ENCODE results near the gene TAOK3. TPM values are rescaled to one million over a fixed set of nuclear protein-coding genes. Genes with fewer than 3 reads are reported as not detected.

TAOK3 gene
- total and polyA plus RNA-seq, 9 of the 15 experiments (the other 6 are each of a cell fraction or from before 2014, with no cell fraction given), result 24.3 to 83.5 (median 47.1) TPM

GRCh38 chr12:118312578-118312977 is 60.1 kb downstream of the TAOK3 start:
- no peak overlapping the region for H3K4me2 ChIP-seq (ENCODE audit: insufficient read depth, low read length)
- no TSS peak for BruUV-seq (replicated peaks)
- FAIRE-seq (no peak), ATAC-seq (no peak), DNase-seq (ENCODE audit: extremely low read depth in 1 of 4, low spot score in 3 of 4) (no peak)
- intact Hi-C loops (cut with micrococcal nuclease) (no loop called here), in situ Hi-C loops (cut with MboI) (no loop called here)
- H3K4me1 ChIP-seq (replicated peaks in 1 of 2; ENCODE audit: control insufficient read depth in 2 of 2, insufficient read depth in 2 of 2, low read length in 2 of 2), result peaks cover 3 to 6% of the 10 kb centered on the region in 2 experiments; a peak in 4 of 5 replicates
- H3K9me3 ChIP-seq (replicated peaks; ENCODE audit: control insufficient read depth, insufficient read depth, low read depth, low read length), result no peaks in the 10 kb centered on the region
- H3K9ac ChIP-seq (ENCODE audit: insufficient read depth in 1 of 2, low read depth in 2 of 2, low read length in 2 of 2), result no peak overlapping the region
- no peak overlapping the region for H3K4me3 ChIP-seq
- WGBS (ENCODE audit: insufficient coverage, low coverage, missing lambda C conversion rate), result 24% methylated on average over 1 of the region's 1 CpG
- no peaks in the 10 kb centered on the region for H3K36me3 ChIP-seq (ENCODE audit: control insufficient read depth, insufficient read depth, low read length)
- CTCF ChIA-PET (ENCODE audit: low intra/inter-chr PET ratio), result no interaction called here
- H3K27ac ChIP-seq (ENCODE audit: extremely low read depth, low read depth, low read length), result no peak overlapping the region
- TF ChIP-seq PBX2 (CRISPR knock-in tag; IDR thresholded peaks at IDR 0.05; ENCODE audit: low read depth), result no peak
- 0 out of 2 replicates have a peak, but pooled peaks have one; percentile 24 for TF ChIP-seq PBX2 (tag; conservative IDR thresholded peaks at IDR 0.05; ENCODE audit: low read depth)
- no peak for TF ChIP-seq RBM22 (IDR thresholded peaks at IDR 0.05; ENCODE audit: low read depth, low read length, poor library complexity, severe bottlenecking)
- POLR2A ChIA-PET, result interaction anchor here (0.6 kb wide), 2 partner anchors 96 to 172 kb away, joined by 3 read pairs; no protein-coding TSS in a partner anchor
- H2AFZ ChIP-seq (ENCODE audit: low read depth, low read length), result no peak overlapping the region
- H4K20me1 ChIP-seq (replicated peaks; ENCODE audit: control insufficient read depth, insufficient read depth, low read length), result no peaks in the 10 kb centered on the region
- no peaks in the 10 kb centered on the region for H3K9me1 ChIP-seq (ENCODE audit: control insufficient read depth, insufficient read depth, low read length)
- H3K79me2 ChIP-seq (ENCODE audit: control insufficient read depth, insufficient read depth, low read length), result peaks cover 20% of the 10 kb centered on the region
- no peaks in the 10 kb centered on the region for H3K27me3 ChIP-seq (ENCODE audit: control insufficient read depth in 2 of 2, insufficient read depth in 2 of 2, low read length in 2 of 2)

Measured in K562 (cell line).